HUDEP-2 (cell line): ENCODE data around the gene MCM7.

Source experiments
- DNase-seq, 76 experiments: peaks; one replicate each; lab custom pipeline; 2025; ENCODE audit not compliant: unreplicated experiment in 76 of 76; lab: John Stamatoyannopoulos, UW

Gene MCM7

GRCh38 chr7:100124301-100125230 lies 23.4 kb upstream of the MCM7 start:
- DNase-seq: peak in 11 of 76 experiments; percentile 5 to 34 (median 11)

- peak in 70 of 76 experiments; percentile 15 to 83 (median 51) for DNase-seq
Observed at GRCh38 chr7:100122568-100122967, 21.4 kb upstream of the MCM7 start.

- peak in 1 of 76 experiments; percentile 30 for DNase-seq
Observed at GRCh38 chr7:100122067-100122466, 20.9 kb upstream of the MCM7 start.

- DNase-seq: peak in 24 of 76 experiments; percentile 2 to 57 (median 22)
Observed at GRCh38 chr7:100120733-100121036, 19.5 kb upstream of the MCM7 start.

GRCh38 chr7:100119970-100120732 lies 19.0 kb upstream of the MCM7 start:
- DNase-seq: peak in 54 of 76 experiments; percentile 11 to 65 (median 42)

GRCh38 chr7:100119072-100119969 lies 18.1 kb upstream of the MCM7 start, which contains the start of the genes CNPY4 and TAF6:
TSS of gene CNPY4 (plus strand) at chr7:100119634. CDS start at chr7:100119745, 111 bp downstream.
TSS of gene TAF6 (minus strand) at chr7:100119358. CDS start at chr7:100114209, 5,149 bp downstream.
- peak; percentile 40 to 93 (median 86) for DNase-seq

- DNase-seq: peak in 2 of 76 experiments; percentile 1 to 39
Observed at GRCh38 chr7:100118388-100119071, 17.3 kb upstream of the MCM7 start.

GRCh38 chr7:100115026-100115425 lies 13.8 kb upstream of the MCM7 start:
- DNase-seq: no peak

GRCh38 chr7:100111914-100112313 lies 10.7 kb upstream of the MCM7 start:
- DNase-seq: no peak

GRCh38 chr7:100111156-100111555 lies 10.0 kb upstream of the MCM7 start:
- no peak for DNase-seq

- DNase-seq: no peak
Observed at GRCh38 chr7:100109521-100110163, 8.4 kb upstream of the MCM7 start.

- no peak for DNase-seq
Observed at GRCh38 chr7:100107890-100108289, 6.7 kb upstream of the MCM7 start.

- no peak for DNase-seq
Observed at GRCh38 chr7:100107125-100107737, 6.0 kb upstream of the MCM7 start.

GRCh38 chr7:100106633-100107032 lies 5.4 kb upstream of the MCM7 start:
- DNase-seq: no peak

- DNase-seq: no peak
Observed at GRCh38 chr7:100105534-100105933, 4.3 kb upstream of the MCM7 start.

GRCh38 chr7:100102950-100103840 lies 2.0 kb upstream of the MCM7 start:
- DNase-seq: no peak

- peak in 72 of 76 experiments; percentile 31 to 88 (median 76) for DNase-seq
Observed at GRCh38 chr7:100100420-100101015, 679 bp downstream of the MCM7 start.
